Suppressor macrophage (primary cell): Measurements from ENCODE around the gene HHATL.

ENCODE experiments used
- DNase-seq, 4 experiments: peaks; one replicate each; pipeline ENCODE4 v3.0.0-alpha.2; 2020 to 2022

Gene HHATL

GRCh38 chr3:42683875-42684598 lies 18.6 kb downstream of the HHATL start:
- DNase-seq: peak; percentile 80 to 92 (median 86)

DNA sequence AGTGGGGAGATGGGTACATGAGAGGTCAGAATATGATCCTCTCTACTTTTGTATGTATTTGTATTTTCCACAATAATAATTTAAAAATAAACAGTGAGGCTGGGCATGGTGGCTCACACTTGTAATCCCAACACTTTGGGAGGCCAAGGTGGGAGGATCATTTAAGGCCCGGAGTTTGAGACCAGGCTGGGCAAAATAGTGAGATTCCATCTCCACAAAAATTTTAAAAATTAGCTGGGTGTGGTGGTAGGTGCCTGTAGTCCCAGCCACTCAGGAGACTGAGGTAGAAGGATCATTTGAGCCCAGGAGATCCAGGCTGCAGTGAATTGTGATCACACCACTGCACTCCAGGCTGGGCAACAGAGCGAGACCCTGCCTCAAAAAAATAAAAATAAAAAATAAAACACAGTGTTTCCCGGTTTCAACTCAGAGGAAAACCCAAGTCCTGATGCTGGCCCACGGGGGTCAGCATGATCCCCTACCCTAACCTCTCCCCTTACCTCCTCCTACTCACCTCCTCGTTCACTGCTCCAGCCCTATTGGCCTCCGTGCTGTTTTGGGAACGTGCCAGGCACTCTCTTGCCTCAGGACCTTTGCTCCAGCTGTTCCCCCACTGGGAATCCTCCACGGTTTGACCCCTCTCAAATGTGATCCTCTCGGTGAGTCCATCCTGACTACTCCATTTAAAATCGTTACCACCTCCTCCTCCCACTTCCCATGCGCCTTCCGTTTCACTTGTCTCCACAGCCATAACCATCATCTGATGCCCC lies 20.1 kb downstream of the HHATL start:
- no peak for DNase-seq

DNA sequence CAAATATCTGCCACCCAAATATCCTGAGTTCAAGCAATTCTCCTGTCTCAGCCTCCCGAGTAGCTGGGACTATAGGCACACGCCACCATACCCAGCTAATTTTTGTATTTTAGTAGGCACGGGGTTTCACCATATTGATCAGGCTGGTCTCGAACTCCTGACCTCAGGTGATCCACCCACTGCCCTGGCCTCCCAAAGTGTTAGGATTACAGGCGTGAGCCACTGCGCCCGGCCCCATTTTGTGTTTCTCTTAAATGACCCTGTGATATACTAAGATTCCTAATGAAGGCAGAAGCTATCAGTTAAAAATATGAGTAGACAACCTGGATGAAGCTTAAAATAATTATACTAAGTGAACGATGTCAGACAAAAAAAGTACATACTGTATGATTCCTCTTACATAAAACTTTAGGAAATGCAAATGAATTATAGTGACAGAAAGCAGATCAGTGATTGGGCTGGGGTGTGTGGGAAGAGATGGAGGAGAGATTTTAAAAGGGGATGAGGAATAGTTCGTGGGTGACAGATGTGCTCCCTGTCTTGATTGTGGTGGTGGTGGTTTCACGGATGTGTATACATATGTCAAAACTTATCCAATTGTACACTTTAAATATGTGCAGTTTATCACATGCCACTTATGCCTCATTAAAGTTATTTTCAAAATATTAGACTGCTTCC lies 21.1 kb downstream of the HHATL start:
- DNase-seq: no peak

DNA sequence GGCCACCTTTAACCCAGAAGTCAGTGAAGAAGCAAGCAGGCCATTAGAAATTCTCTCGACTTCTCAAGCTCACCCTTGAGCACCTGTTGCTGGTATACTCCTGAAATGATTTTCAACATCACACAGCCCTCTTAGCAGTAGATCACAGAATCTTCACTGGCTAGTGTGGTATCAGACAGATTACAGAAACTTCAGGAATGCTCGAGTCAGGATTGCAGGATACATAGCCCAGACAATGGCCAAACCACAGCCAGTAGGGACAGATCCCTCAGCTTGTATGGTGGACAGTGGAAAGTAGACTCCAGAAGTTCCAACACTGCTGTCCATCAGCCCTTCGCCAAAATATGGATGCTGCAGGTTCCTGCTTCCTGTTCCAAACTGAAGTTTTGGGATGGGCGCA lies 21.8 kb downstream of the HHATL start:
- no peak for DNase-seq

GRCh38 chr3:42680271-42680670 lies 22.3 kb downstream of the HHATL start:
- DNase-seq: peak; percentile 61 to 87 (median 68)

- no peak for DNase-seq
Measured at GRCh38 chr3:42678447-42678846, 24.2 kb downstream of the HHATL start.

DNA sequence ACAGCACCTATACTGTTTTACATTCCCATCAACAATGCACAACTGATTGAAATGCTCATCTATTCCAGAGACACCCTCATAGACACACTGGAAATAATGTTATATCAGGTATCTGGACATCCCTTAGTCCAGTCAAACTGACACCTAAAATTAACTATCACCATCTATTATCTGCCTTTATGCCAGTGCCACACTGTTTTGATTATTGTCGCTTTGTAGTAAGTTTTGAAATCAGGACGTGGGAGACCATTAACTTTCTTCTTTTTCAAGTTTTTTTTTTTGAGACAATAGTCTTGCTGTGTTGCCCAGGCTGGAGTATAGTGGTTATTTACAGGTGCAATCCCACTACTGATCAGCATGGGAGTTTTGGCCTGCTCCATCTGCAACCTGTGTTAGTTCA lies 26.7 kb downstream of the HHATL start:
- no peak for DNase-seq

- no peak for DNase-seq
Measured at GRCh38 chr3:42674146-42674545, 28.5 kb downstream of the HHATL start.

DNA sequence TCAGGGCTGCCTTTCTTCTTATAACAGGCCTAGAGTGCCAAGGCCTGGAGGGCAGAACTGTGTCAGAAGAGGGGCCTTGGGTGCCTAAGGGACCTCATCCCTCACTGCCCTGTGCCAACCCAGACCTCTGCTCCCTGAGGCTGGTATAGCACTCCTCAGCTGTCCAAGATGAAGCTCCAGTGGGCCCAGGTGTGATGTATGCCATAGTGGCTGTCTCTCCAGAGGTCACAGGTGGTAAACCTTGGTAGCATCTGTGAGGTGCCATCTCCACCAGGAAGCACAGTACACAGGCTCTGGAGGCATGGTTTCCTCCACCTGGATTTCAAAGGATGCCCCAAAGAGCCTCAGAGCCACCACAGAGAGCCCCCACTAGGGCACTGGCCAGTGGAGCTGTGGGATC lies 29.5 kb downstream of the HHATL start:
- DNase-seq: no peak

GRCh38 chr3:42672515-42672914 lies 30.1 kb downstream of the HHATL start:
- DNase-seq: peak; percentile 63 to 92 (median 79)

GRCh38 chr3:42670670-42671069 lies 31.9 kb downstream of the HHATL start:
- no peak for DNase-seq

DNA sequence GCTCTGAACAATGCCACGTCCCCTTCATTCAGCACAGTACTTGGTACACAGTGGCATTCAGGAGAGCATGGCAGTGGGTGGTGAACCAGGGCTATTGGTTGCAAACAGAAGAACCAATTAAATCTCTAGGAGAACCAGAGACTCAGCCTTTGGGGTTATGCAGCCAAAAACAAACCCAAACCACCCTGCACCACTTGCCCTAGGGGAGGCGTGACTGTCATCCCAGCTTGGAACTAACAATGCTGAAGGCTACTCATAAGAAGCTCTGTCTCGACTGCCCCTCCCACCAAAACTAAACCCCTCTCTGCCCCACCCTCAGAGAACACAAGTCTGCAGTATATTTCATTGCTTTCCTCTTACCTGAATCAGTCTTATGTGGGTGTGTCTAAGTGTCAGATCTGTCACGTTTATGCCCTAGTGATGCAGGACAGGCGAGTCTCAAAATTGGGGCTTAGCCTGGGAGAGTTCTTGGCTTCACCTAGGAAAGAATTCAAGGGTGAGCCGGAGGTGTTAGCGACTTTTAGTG lies 32.5 kb downstream of the HHATL start:
- no peak for DNase-seq

GRCh38 chr3:42668793-42669217 lies 33.8 kb downstream of the HHATL start:
- no peak for DNase-seq

GRCh38 chr3:42668413-42668760 lies 34.2 kb downstream of the HHATL start:
- no peak for DNase-seq

DNA sequence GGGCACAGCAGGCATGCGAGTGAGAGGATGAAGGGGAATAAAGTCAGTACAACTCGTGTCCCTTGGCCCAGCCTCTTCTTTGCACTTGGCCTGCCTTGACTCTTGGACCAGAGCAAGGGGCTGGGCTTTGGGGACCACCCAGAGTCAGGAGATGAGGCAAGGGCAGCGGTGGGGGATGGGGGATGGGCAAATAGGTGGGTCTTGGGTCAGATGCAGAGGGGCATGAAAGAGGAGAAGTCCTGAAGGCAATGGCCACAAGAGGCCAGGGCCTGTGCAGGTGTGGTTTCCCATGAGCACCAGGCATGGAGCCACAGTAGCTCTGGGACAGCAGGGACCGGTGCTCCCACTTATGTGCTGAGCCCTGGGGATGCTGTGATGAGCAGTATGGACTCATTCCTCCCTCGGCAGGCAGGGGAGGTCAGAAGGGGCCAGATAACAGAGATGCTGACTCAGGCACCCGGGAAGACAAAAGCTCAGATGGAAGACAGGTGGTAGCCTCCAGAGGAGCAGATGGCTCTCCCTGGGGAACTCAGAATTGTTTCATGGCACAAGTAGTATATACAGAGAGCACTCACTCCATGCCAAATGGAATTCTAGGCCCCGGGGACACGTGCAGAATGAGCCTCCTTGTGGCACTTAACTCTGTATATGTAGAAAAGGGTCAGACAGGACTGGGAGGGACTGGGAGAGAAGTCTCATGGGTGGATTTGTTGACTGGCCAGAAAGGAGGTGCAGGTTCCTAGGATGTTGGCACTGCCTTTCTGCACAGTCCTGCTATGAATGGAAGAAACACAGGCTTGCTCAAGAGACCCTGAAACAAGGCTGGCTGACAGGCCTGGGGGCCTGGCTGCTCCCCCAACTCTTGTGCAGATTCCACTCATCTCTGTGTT lies 34.8 kb downstream of the HHATL start:
- no peak for DNase-seq

DNA sequence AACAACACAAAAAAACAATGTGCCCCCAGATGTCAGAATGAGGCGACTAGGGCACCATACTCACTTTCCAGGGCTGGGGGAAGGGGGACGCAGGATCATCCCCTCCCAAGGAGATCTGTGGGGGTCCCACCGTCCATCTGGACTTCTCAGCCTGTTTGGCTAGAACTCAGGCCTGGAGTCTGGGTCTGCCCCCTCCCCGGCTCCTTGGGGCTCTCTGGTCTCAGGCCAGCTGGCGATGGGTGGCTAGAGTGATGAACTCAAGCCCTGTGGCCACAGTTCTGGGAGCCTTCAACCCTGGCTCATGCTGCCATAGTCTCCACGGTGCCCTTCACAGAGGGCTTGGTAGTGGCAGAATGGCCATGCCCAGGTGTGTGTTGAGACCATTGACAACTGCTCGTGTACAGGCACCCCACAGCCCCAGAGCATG lies 35.5 kb downstream of the HHATL start:
- no peak for DNase-seq

DNA sequence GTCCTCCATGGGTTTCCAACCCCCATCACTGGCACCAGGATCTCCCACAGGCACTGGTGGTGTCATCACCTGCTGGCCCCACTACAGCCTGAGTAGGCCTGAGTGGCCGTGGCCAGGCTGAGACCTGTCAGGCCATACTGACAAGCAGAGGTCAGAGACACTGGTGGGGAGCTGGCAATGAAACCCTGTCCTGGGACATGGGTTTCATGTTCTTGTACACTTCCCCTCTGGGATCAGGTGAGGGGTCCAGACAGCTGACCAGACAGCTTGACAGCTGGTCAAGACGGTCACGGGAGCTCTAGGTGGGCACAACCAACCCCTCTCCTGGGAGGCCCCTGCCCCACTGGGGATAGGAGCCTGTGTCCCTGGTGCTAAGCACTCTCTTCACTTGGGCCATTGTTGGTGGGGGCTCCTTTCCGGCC lies 36.0 kb downstream of the HHATL start:
- no peak for DNase-seq

- DNase-seq: no peak
Measured at GRCh38 chr3:42666022-42666421, 36.6 kb downstream of the HHATL start.

DNA sequence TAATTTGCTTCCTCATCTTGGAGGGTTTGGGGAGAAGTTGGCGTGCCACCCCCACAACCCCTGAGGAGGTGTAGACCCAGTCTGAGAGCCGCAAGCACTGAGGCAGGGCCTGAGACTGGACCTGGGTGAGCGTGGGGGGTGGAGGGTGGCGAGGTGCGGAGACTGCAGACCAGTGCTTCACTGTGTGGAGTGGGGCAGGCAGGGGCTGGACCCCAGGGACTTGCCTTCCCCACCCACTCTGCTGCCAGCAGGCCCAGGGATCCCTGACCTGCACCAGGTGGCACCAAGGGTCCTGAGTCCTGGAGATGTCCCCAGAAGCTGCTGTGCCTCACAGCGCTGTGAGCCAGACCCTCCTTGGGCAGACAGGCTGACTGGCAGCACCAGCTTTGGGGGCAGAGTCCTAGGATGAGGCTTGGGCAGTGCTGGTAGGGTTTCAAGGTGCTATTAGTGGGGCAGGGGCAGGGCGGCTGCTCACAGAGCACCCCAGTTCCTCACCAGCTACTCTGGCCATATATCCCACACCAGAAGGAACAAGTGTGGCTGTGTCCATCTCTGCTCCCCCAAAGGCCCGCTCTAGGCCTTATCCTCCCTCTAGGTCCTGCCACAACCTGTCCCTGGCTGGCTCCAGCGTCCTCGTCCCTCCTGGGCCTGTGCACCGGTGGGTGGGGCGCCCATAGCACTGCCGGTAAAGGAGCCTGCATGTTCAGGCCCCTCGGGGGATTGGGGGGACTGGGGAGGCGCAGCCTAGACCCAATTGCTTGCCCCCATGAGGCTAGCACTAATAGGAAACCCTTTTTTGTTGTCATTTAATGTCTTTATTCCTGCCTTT lies 37.3 kb downstream of the HHATL start:
- no peak for DNase-seq

GRCh38 chr3:42664438-42664803 lies 38.2 kb downstream of the HHATL start:
- DNase-seq: no peak
